Measurements from ENCODE around the gene FRMD1. TPM values are rescaled to one million over a fixed set of nuclear protein-coding genes. Genes with fewer than 3 reads are reported as not detected.

FRMD1 gene
- total and polyA plus RNA-seq, 10 of the 15 experiments (the other 5 are each of a cell fraction or from before 2014, with no cell fraction given) = not detected

DNA sequence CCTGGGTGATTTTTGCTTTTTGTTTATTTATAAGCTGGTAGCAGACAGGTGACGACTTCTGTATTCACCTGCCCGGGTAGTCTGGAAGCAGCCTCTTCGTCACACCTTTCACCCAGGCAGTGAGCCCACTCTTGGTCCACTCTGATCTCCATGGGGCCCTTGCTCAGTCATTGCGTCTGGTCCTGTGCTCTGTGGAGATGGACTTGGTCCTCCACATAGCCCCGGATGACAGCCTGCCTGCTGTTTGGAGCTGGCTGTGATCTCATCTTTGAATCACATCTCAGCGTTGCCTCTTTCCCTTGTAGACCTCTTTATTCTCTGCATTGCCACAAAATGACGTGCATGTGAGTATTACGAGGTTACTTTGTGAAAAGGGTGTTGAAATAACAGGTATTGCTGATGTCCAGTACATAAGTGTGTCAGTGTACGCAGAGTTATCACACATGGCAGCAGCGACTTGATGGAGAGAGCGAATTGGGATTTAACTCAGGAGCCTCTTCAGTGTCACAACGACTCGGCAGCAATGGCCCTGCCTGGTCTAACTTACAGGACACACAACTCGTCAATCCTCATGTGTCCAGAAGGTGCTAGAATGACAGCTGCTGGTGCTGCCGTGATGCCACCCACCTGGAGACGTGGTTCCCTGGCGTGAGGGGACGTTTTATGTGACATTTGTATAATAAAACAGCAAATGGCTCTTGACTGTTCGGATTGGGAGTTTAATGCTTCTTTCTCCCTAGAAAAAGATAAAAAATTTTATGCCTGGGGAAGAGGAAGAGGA, 24.2 kb upstream of the FRMD1 start:
- Histone ChIP-seq H3K27me3 (replicated peaks in 1 of 2; ENCODE audit: control insufficient read depth in 2 of 2, insufficient read depth in 2 of 2, low read length in 1 of 2) (peaks cover 0 to 2% of the 10 kb centered on the region in 2 experiments; a peak in 2 of 4 replicates), H3K9me3 (replicated peaks; ENCODE audit: control insufficient read depth, insufficient read depth, low read length) (no peaks in the 10 kb centered on the region), H3K4me2 (ENCODE audit: control insufficient read depth, insufficient read depth) (no peak overlapping the region), H3K9ac (ENCODE audit: control insufficient read depth, insufficient read depth, low read length) (no peak overlapping the region), H3K27ac (ENCODE audit: control insufficient read depth, insufficient read depth) (no peak overlapping the region), H3K36me3 (ENCODE audit: control insufficient read depth in 2 of 2, insufficient read depth in 2 of 2, low read length in 1 of 2) (no peaks in the 10 kb centered on the region), H4K20me1 (ENCODE audit: control insufficient read depth, insufficient read depth) (no peaks in the 10 kb centered on the region; the same call in 1 of the 2 replicates), H3K79me2 (ENCODE audit: control insufficient read depth, insufficient read depth, low read length) (no peaks in the 10 kb centered on the region), H3K4me1 (ENCODE audit: control insufficient read depth, insufficient read depth, low read length) (no peaks in the 10 kb centered on the region), H3K4me3 (no peak overlapping the region), H2AFZ (ENCODE audit: control insufficient read depth, low read depth, low read length) (no peak overlapping the region)
- DNase-seq (ENCODE audit: low read depth, low spot score) = no peak
- WGBS (ENCODE audit: insufficient coverage, insufficient replicate concordance, low lambda C conversion rate, missing lambda C conversion rate) = 14% methylated on average over 19 of the region's 19 CpGs
- in situ Hi-C loops (cut with MboI) (no loop called here), intact Hi-C loops (cut with micrococcal nuclease; ENCODE audit: unreplicated experiment) (no loop called here)
- ChIA-PET RAD21 (ENCODE audit: unreplicated experiment) (no interaction called here), POLR2A (no interaction called here), CTCF (no interaction called here), SMC1A (ENCODE audit: uncharacterized antibody, unreplicated experiment) (no interaction called here)
- no peak for FAIRE-seq
- ATAC-seq = no peak
- TF ChIP-seq ZBED1 (IDR thresholded peaks at IDR 0.05; ENCODE audit: borderline replicate concordance) (no peak), MXI1 (IDR thresholded peaks at IDR 0.05; ENCODE audit: low read depth, low read length) (no peak), RBBP5 (conservative IDR thresholded peaks at IDR 0.05) (no peak), LARP7 (IDR thresholded peaks at IDR 0.05) (no peak), TCF3 (IDR thresholded peaks at IDR 0.05; ENCODE audit: borderline replicate concordance, insufficient read depth, low read depth, low read length) (no peak), KDM1A (IDR thresholded peaks at IDR 0.05; ENCODE audit: borderline replicate concordance) (no peak), PAX8 (IDR thresholded peaks at IDR 0.05) (no peak), PML (IDR thresholded peaks at IDR 0.05; ENCODE audit: low read length) (no peak), KLF5 (IDR thresholded peaks at IDR 0.05; ENCODE audit: partially characterized antibody) (no peak), RCOR1 (conservative IDR thresholded peaks at IDR 0.05; ENCODE audit: low read depth, low read length) (no peak), HDGF (IDR thresholded peaks at IDR 0.05) (no peak), HDAC2 (IDR thresholded peaks at IDR 0.05) (no peak), YBX1 (IDR thresholded peaks at IDR 0.05) (no peak)
- no TSS peak for BruUV-seq (replicated peaks)
